ENCODE data around the gene MGAT4B.

Gene MGAT4B

DNA sequence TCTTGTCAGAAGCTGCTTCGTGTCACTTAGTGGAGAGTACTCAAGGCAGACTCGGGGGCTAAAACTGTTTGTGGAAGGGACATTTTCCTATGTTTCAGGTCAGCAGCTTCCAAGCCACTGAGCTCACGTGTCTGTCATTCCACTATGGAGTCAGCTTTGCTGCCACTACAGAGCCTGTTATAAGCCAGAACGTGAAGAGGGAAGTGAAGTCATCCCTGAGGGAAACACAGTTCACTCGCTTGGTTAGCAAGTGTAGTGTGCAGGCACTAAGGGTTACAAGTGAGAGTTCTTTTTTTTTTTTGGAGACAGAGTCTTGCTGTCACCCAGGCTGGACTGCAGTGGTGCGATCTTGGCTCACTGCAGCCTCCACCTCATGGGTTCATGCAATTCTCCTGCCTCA, 37.4 kb downstream of the MGAT4B start:
- TF ChIP-seq, protein P1, sequence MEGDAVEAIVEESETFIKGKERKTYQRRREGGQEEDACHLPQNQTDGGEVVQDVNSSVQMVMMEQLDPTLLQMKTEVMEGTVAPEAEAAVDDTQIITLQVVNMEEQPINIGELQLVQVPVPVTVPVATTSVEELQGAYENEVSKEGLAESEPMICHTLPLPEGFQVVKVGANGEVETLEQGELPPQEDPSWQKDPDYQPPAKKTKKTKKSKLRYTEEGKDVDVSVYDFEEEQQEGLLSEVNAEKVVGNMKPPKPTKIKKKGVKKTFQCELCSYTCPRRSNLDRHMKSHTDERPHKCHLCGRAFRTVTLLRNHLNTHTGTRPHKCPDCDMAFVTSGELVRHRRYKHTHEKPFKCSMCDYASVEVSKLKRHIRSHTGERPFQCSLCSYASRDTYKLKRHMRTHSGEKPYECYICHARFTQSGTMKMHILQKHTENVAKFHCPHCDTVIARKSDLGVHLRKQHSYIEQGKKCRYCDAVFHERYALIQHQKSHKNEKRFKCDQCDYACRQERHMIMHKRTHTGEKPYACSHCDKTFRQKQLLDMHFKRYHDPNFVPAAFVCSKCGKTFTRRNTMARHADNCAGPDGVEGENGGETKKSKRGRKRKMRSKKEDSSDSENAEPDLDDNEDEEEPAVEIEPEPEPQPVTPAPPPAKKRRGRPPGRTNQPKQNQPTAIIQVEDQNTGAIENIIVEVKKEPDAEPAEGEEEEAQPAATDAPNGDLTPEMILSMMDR (IDR thresholded peaks at IDR 0.05; ENCODE audit: unreplicated experiment in 3 of 3): no peak
- Mint-ChIP-seq H3K4me1 (peaks cover 15% of the 10 kb centered on the region), H3K27ac (no peak overlapping the region), H3K36me3 (ENCODE audit: low read depth) (peaks cover 80% of the 10 kb centered on the region), H3K27me3 (ENCODE audit: low read depth) (no peaks in the 10 kb centered on the region), H3K4me3 (no peak overlapping the region), H3K9me3 (no peaks in the 10 kb centered on the region)

DNA sequence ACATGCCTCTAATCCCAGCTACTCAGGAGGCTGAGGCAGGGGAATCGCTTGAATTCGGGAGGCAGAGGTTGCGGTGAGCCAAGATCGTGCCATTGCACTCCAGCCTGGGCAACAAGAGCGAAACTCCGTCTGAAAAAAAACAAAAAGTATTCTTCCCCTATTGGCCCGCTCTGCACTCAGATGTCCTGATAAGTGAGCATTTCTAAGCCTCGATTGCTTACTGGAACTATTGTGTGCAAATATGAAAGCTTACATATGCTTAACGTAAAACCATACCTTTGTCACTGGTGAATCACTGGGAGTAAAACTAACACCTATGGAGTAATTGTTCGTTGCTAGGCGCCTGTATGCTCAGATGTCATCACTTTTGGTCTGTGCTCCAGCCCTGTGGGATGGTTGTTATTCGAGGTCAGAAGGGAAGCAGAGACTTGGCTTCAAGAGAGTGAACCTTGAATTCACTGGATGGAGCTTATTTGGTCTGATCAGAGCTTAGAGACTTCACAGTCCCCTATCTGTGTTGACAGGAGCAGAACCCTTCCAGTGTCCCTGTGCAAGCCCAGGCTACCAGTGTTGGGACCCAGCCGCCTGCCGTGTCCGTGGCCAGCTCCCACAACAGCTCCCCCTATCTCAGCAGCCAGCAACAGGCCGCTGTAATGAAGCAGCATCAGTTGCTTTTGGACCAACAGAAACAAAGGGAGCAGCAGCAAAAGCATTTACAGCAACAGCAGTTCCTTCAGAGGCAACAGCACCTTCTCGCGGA, 38.2 kb downstream of the MGAT4B start:
- H3K27me3 Mint-ChIP-seq (ENCODE audit: low read depth): no peaks in the 10 kb centered on the region
- H3K9me3 Mint-ChIP-seq: no peaks in the 10 kb centered on the region
- TF ChIP-seq, protein P1 (IDR thresholded peaks at IDR 0.05; ENCODE audit: unreplicated experiment in 3 of 3): no peak
- peaks cover 74% of the 10 kb centered on the region for H3K36me3 Mint-ChIP-seq (ENCODE audit: low read depth)
- H3K4me3 Mint-ChIP-seq: no peak overlapping the region
- H3K27ac Mint-ChIP-seq: no peak overlapping the region
- H3K4me1 Mint-ChIP-seq: peaks cover 23% of the 10 kb centered on the region

DNA sequence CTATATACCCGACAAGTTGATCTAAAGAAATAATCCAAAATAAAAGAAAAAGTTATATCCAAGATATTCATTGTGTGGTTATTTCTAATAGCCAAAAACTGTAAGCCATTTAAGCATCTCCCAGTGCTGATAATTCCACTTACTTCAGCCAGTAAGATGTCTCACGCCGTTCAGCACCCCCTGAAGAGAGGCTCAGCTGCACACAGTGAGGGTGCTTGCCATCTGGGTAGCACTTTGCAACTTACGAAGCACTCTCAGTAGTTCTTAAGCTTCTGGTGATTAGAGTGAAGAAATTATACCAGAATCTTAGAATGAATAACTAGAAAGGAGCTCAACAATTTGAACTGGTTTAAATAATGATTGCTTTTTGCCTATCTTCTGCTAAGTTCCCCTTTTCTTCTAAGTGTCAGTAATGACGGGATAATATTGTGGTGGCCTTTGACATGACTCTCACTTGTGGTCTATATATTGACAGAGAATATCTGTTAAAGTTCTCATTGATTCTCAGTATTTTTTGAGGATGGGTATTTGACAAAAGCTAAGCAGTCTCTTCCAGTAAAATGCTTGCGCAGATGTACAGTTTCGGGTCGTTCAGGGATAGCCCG, 39.1 kb downstream of the MGAT4B start:
- TF ChIP-seq, protein P1 (IDR thresholded peaks at IDR 0.05; ENCODE audit: unreplicated experiment in 3 of 3): no peak
- Mint-ChIP-seq H3K36me3 (ENCODE audit: low read depth) (peaks cover 65% of the 10 kb centered on the region), H3K9me3 (no peaks in the 10 kb centered on the region), H3K4me3 (no peak overlapping the region), H3K27me3 (ENCODE audit: low read depth) (no peaks in the 10 kb centered on the region), H3K4me1 (peaks cover 32% of the 10 kb centered on the region), H3K27ac (peak overlapping the region; percentile 65 to 92 (median 84))

DNA sequence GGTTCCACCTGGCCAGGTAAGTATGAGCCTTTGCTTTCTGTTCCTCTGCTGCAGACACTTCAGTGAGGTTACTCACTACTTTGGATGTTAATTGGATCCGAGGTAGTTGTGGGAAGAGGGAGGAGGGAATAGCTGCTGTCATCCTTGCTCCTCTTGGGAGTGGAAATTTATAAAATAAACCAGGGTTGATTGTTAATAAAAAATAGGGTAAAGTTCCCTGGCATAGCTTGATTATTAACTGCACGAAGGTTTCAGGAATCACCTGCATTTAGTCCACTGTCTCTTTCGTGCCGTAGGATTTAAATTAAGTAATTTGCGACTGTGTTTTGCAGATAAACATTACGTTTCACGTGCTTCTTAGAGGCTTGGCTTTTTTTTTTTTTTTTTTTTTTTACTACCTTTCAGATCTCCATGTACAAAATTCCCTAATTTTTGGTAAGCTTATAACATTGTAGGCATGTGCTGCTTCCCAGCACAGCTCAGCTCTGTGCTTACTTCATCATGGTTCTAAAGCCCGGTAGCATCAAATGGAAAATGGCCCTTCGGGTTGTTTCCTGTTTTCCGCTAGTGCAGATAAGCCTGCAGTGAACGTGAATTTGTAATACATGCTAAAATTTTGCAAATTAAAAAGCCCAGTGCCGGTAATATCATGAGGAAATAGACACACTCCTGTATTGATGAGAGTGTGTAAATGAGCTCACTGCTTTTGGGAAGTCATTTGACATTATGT, 39.8 kb downstream of the MGAT4B start:
- Mint-ChIP-seq H3K9me3 (no peaks in the 10 kb centered on the region), H3K4me3 (peak overlapping the region in 1 of 3 experiments; percentile 20), H3K27me3 (ENCODE audit: low read depth) (no peaks in the 10 kb centered on the region), H3K4me1 (peaks cover 39% of the 10 kb centered on the region), H3K27ac (peak overlapping the region; percentile 65 to 92 (median 84)), H3K36me3 (ENCODE audit: low read depth) (peaks cover 59% of the 10 kb centered on the region)
- TF ChIP-seq, protein P1 (IDR thresholded peaks at IDR 0.05; ENCODE audit: unreplicated experiment in 3 of 3): no peak

DNA sequence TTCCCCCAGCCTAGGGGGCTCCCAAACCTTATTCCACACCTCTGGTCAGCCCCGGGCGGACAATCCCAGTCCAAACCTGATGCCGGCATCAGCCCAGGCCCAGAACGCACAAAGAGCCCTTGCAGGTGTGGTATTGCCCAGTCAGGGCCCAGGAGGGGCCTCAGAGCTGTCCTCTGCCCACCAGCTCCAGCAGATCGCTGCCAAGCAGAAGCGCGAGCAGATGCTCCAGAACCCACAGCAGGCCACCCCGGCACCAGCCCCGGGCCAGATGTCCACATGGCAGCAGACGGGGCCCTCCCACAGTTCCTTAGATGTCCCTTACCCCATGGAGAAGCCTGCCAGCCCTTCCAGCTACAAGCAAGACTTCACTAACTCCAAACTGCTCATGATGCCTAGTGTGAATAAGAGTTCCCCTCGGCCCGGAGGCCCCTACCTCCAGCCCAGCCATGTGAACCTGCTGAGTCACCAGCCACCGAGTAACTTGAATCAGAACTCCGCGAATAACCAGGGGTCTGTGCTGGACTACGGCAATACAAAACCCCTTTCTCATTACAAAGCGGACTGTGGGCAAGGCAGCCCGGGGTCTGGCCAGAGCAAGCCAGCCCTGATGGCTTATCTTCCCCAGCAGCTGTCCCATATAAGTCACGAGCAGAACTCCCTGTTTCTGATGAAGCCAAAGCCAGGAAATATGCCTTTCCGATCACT, 40.5 kb downstream of the MGAT4B start:
- Mint-ChIP-seq H3K27ac (peak overlapping the region; percentile 65 to 92 (median 84)), H3K9me3 (no peaks in the 10 kb centered on the region), H3K36me3 (ENCODE audit: low read depth) (peaks cover 53% of the 10 kb centered on the region), H3K4me3 (peak overlapping the region in 1 of 3 experiments; percentile 20), H3K4me1 (peaks cover 43% of the 10 kb centered on the region), H3K27me3 (ENCODE audit: low read depth) (no peaks in the 10 kb centered on the region)
- TF ChIP-seq, protein P1 (IDR thresholded peaks at IDR 0.05; ENCODE audit: unreplicated experiment in 3 of 3): no peak
